Suprapubic skin (tissue), 4 donors: Measurements from ENCODE around the gene TTC28. TPM values are rescaled to one million over a fixed set of nuclear protein-coding genes. Genes with fewer than 3 reads are reported as not detected.

Experiments used
- DNase-seq, 2 donors: peaks; one replicate each; pipeline ENCODE4 v3.0.0-alpha.2; 2019; ENCODE audit warnings: low spot score in 2 of 2
- H3K27ac ChIP-seq: fragments of 200-600 bp; sonication (generic); one replicate; pipeline ENCODE4 v1.5.1; 2019
- H3K27me3 ChIP-seq: fragments of 200-600 bp; sonication (generic); one replicate; pipeline ENCODE4 v1.5.1; 2019
- H3K36me3 ChIP-seq: fragments of 200-600 bp; sonication (generic); one replicate; pipeline ENCODE4 v1.5.1; 2019
- H3K4me1 ChIP-seq: fragments of 200-600 bp; sonication (generic); one replicate; pipeline ENCODE4 v1.5.1; 2019
- H3K4me3 ChIP-seq: fragments of 200-600 bp; sonication (generic); one replicate; pipeline ENCODE4 v1.5.1; 2019; ENCODE audit warnings: mild to moderate bottlenecking
- H3K9me3 ChIP-seq: fragments of 200-600 bp; sonication (generic); one replicate; pipeline ENCODE4 v1.5.1; 2019
- CTCF ChIP-seq, 2 donors: fragments of 200-600 bp in 1 of 2; fragments of 450-650 bp in 1 of 2; sonication (generic) in 1 of 2; IDR thresholded peaks; one replicate each; pipeline ENCODE4 v1.5.1; 2016 to 2019; ENCODE audit warnings: antibody characterized with exemption in 2 of 2, mild to moderate bottlenecking in 1 of 2, moderate library complexity in 1 of 2
- EP300 ChIP-seq: sonication (generic); formaldehyde crosslinking; IDR thresholded peaks from one replicate; pipeline ENCODE4 v1.6.1; 2017; ENCODE audit warnings: antibody characterized with exemption
- POLR2A ChIP-seq, 2 donors: fragments of 450-650 bp; IDR thresholded peaks; one replicate each; pipeline ENCODE4 v1.6.1; 2017; ENCODE audit warnings: antibody characterized with exemption in 2 of 2, mild to moderate bottlenecking in 2 of 2, moderate library complexity in 2 of 2
- POLR2AphosphoS5 ChIP-seq, 3 donors: sonication (generic); formaldehyde crosslinking; IDR thresholded peaks; one replicate each; pipeline ENCODE4 v1.6.1; 2017; ENCODE audit warnings: antibody characterized with exemption in 3 of 3
- WGBS: methylation state at CpG from one replicate; pipeline ENCODE4 v1.1.5; 2018; 5-methylcytosine and 5-hydroxymethylcytosine counted together
- total RNA-seq, 4 donors: library from RNA; depleted of rRNA; stranded (reverse); fragments of >200 nt; gene quantifications; one replicate each; pipeline ENCODE4 v1.1.0, GENCODE V29; 2016

Gene TTC28
- total RNA-seq, 4 donors from 2014 or later = 8.1 to 23.1 (median 11.7) TPM

- 98% methylated on average over 2 of the region's 2 CpGs for WGBS
- Histone ChIP-seq H3K27me3 (no peaks in the 10 kb centered on the region), H3K4me1 (no peaks in the 10 kb centered on the region), H3K27ac (no peak overlapping the region), H3K36me3 (no peaks in the 10 kb centered on the region), H3K4me3 (no peak overlapping the region), H3K9me3 (no peaks in the 10 kb centered on the region)
- DNase-seq = no peak
- no peak for TF ChIP-seq POLR2A (IDR thresholded peaks at IDR 0.05)
- no peak for TF ChIP-seq POLR2AphosphoS5 (IDR thresholded peaks at IDR 0.05)
Observed at GRCh38 chr22:28237783-28238182, 441.9 kb downstream of the TTC28 start.

- no peaks in the 10 kb centered on the region for H3K27me3 ChIP-seq
- no peaks in the 10 kb centered on the region for H3K9me3 ChIP-seq
- no peaks in the 10 kb centered on the region for H3K36me3 ChIP-seq
- H3K4me1 ChIP-seq = no peaks in the 10 kb centered on the region
- TF ChIP-seq CTCF (IDR thresholded peaks at IDR 0.05) = no peak
- no peak for TF ChIP-seq POLR2AphosphoS5 (IDR thresholded peaks at IDR 0.05)
- TF ChIP-seq POLR2A (IDR thresholded peaks at IDR 0.05) = no peak
- no peak overlapping the region for H3K27ac ChIP-seq
- no peak overlapping the region for H3K4me3 ChIP-seq
- DNase-seq = no peak
- WGBS = 82% methylated on average over 4 of the region's 4 CpGs
Observed at GRCh38 chr22:28237112-28237511, 442.5 kb downstream of the TTC28 start.

- 89% methylated on average over 3 of the region's 3 CpGs for WGBS
- Histone ChIP-seq H3K4me3 (no peak overlapping the region), H3K27me3 (no peaks in the 10 kb centered on the region), H3K27ac (no peak overlapping the region), H3K36me3 (no peaks in the 10 kb centered on the region), H3K4me1 (peaks cover 8% of the 10 kb centered on the region), H3K9me3 (no peaks in the 10 kb centered on the region)
- no peak for DNase-seq
- TF ChIP-seq POLR2AphosphoS5 (IDR thresholded peaks at IDR 0.05) = no peak
- no peak for TF ChIP-seq POLR2A (IDR thresholded peaks at IDR 0.05)
- no peak for TF ChIP-seq EP300
- no peak for TF ChIP-seq CTCF (IDR thresholded peaks at IDR 0.05)
Observed at GRCh38 chr22:28232204-28232603, 447.4 kb downstream of the TTC28 start.

- no peak for DNase-seq
- Histone ChIP-seq H3K9me3 (no peaks in the 10 kb centered on the region), H3K27ac (no peak overlapping the region), H3K27me3 (no peaks in the 10 kb centered on the region), H3K4me3 (no peak overlapping the region), H3K36me3 (no peaks in the 10 kb centered on the region), H3K4me1 (peaks cover 8% of the 10 kb centered on the region)
- TF ChIP-seq POLR2AphosphoS5 (IDR thresholded peaks at IDR 0.05) = no peak
- no peak for TF ChIP-seq POLR2A (IDR thresholded peaks at IDR 0.05)
- TF ChIP-seq CTCF (IDR thresholded peaks at IDR 0.05) = no peak
- TF ChIP-seq EP300 = no peak
Observed at GRCh38 chr22:28231441-28231840, 448.2 kb downstream of the TTC28 start.

- TF ChIP-seq EP300 = no peak
- H3K27me3 ChIP-seq = no peaks in the 10 kb centered on the region
- H3K4me3 ChIP-seq = no peak overlapping the region
- H3K9me3 ChIP-seq = no peaks in the 10 kb centered on the region
- no peaks in the 10 kb centered on the region for H3K36me3 ChIP-seq
- H3K27ac ChIP-seq = no peak overlapping the region
- no peak for DNase-seq
- H3K4me1 ChIP-seq = peaks cover 8% of the 10 kb centered on the region
- 78% methylated on average over 1 of the region's 1 CpG for WGBS
Observed at GRCh38 chr22:28230671-28231070, 449.0 kb downstream of the TTC28 start.

- H3K27me3 ChIP-seq = no peaks in the 10 kb centered on the region
- no peak overlapping the region for H3K4me3 ChIP-seq
- no peak for TF ChIP-seq POLR2AphosphoS5 (IDR thresholded peaks at IDR 0.05)
- TF ChIP-seq CTCF (IDR thresholded peaks at IDR 0.05) = no peak
- TF ChIP-seq EP300 = no peak
- TF ChIP-seq POLR2A (IDR thresholded peaks at IDR 0.05) = no peak
- no peak overlapping the region for H3K27ac ChIP-seq
- 74% methylated on average over 3 of the region's 3 CpGs for WGBS
- no peak for DNase-seq
- H3K9me3 ChIP-seq = no peaks in the 10 kb centered on the region
- peaks cover 8% of the 10 kb centered on the region for H3K4me1 ChIP-seq
- no peaks in the 10 kb centered on the region for H3K36me3 ChIP-seq
Observed at GRCh38 chr22:28229566-28230485, 449.8 kb downstream of the TTC28 start.
